IMR-90 (cell line): ENCODE results near the gene TAOK1. TPM values are rescaled to one million over a fixed set of nuclear protein-coding genes. Genes with fewer than 3 reads are reported as not detected.

Experiments
- ATAC-seq: fragments of 200-7000 bp; cut with Tn5 transposase; 2 replicates; pipeline ENCODE4 v1.9.1; 2020; ENCODE audit warnings: low read depth, mild to moderate bottlenecking, moderate library complexity
- BruUV-seq: library from RNA; stranded (reverse); fragments of 400-500 nt; replicated peaks from 2 replicates; lab custom pipeline; 2021; lab: Mats Ljungman, UMichigan
- CTCF ChIA-PET: fragments of 300-600 bp; formaldehyde crosslinking; extraction: SDS; loops from one replicate; lab custom pipeline; 2021; ENCODE audit warnings: antibody characterized with exemption; lab: Yijun Ruan, JAX
- POLR2A ChIA-PET: fragments of 300-600 bp; sonication (Branson Sonifier 250); formaldehyde crosslinking; loops from one replicate; lab custom pipeline; 2022; ENCODE audit warnings: antibody characterized with exemption; ENCODE audit not compliant: unreplicated experiment; lab: Charles Lee
- DNase-seq: peaks from one replicate; pipeline ENCODE4 v3.0.0; 2013
- H2AFZ ChIP-seq: replicated peaks from 2 replicates; pipeline ENCODE3; 2013; ENCODE audit warnings: low read length, mild to moderate bottlenecking; ENCODE audit not compliant: poor library complexity
- H2AK5ac ChIP-seq: 2 replicates; pipeline ENCODE4 v1.6.1; 2013; ENCODE audit warnings: low read depth, low read length, inconsistent platforms
- H2AK9ac ChIP-seq: replicated peaks from 2 replicates; pipeline ENCODE3; 2013; ENCODE audit warnings: mild to moderate bottlenecking, low read depth, low read length, moderate library complexity; ENCODE audit not compliant: poor library complexity
- H2BK120ac ChIP-seq: 2 replicates; pipeline ENCODE4 v1.6.1; 2013; ENCODE audit warnings: low read depth, low read length, inconsistent platforms
- H2BK15ac ChIP-seq: 3 replicates; pipeline ENCODE4 v1.6.1; 2013; ENCODE audit warnings: low read depth, low read length, inconsistent platforms
- H2BK20ac ChIP-seq: 2 replicates; pipeline ENCODE4 v1.6.1; 2013; ENCODE audit warnings: low read depth, mild to moderate bottlenecking, inconsistent platforms, low read length, moderate library complexity
- H2BK5ac ChIP-seq: 2 replicates; pipeline ENCODE4 v1.6.1; 2013; ENCODE audit warnings: mild to moderate bottlenecking, low read depth, low read length, inconsistent platforms; ENCODE audit not compliant: poor library complexity, severe bottlenecking
- H3K14ac ChIP-seq: replicated peaks from 2 replicates; pipeline ENCODE4 v1.6.1; 2013; ENCODE audit warnings: low read depth, low read length, inconsistent platforms
- H3K18ac ChIP-seq: 2 replicates; pipeline ENCODE4 v1.6.1; 2013; ENCODE audit warnings: low read depth, low read length, control low read depth
- H3K23ac ChIP-seq: 2 replicates; pipeline ENCODE4 v1.6.1; 2013; ENCODE audit warnings: low read depth, low read length, inconsistent platforms
- H3K27ac ChIP-seq: 2 replicates; pipeline ENCODE4 v1.5.1; 2013; ENCODE audit warnings: mild to moderate bottlenecking, control low read depth, low read length; ENCODE audit not compliant: insufficient read depth
- H3K27me3 ChIP-seq: 2 replicates; pipeline ENCODE4 v1.6.1; 2013; ENCODE audit warnings: low read length; ENCODE audit not compliant: control insufficient read depth, insufficient read depth
- H3K36me3 ChIP-seq: 2 replicates; pipeline ENCODE4 v1.6.1; 2013; ENCODE audit warnings: low read length, mixed read lengths; ENCODE audit not compliant: control insufficient read depth, insufficient read depth
- H3K4ac ChIP-seq: 2 replicates; pipeline ENCODE4 v1.6.1; 2013; ENCODE audit warnings: low read depth, low read length, inconsistent platforms
- H3K4me1 ChIP-seq: 2 replicates; pipeline ENCODE4 v1.6.1; 2013; ENCODE audit warnings: low read length, mixed read lengths; ENCODE audit not compliant: control insufficient read depth, insufficient read depth
- H3K4me2 ChIP-seq: 2 replicates; pipeline ENCODE4 v1.6.1; 2013; ENCODE audit warnings: low read depth, mild to moderate bottlenecking, control low read depth, low read length, moderate library complexity
- H3K4me3 ChIP-seq: 2 replicates; pipeline ENCODE4 v1.5.1; 2013; ENCODE audit warnings: low read depth, mild to moderate bottlenecking, control low read depth, low read length, moderate library complexity; ENCODE audit not compliant: insufficient read depth
- H3K56ac ChIP-seq: 2 replicates; pipeline ENCODE4 v1.6.1; 2013; ENCODE audit warnings: low read length, inconsistent platforms; ENCODE audit not compliant: insufficient read depth; ENCODE audit errors: extremely low read depth
- H3K79me1 ChIP-seq, 2 experiments: 2 replicates each; pipeline ENCODE4 v1.6.1; 2013; ENCODE audit warnings: low read length in 2 of 2, inconsistent platforms in 1 of 2, low read depth in 1 of 2
- H3K9ac ChIP-seq: 2 replicates; pipeline ENCODE4 v1.6.1; 2013; ENCODE audit warnings: low read depth, low read length, control low read depth
- H3K9me1 ChIP-seq: 2 replicates; pipeline ENCODE4 v1.6.1; 2013; ENCODE audit warnings: low read length, inconsistent platforms; ENCODE audit not compliant: insufficient read depth
- H3K9me3 ChIP-seq: 2 replicates; pipeline ENCODE4 v1.6.1; 2013; ENCODE audit warnings: low read length; ENCODE audit not compliant: control insufficient read depth, insufficient read depth
- H4K20me1 ChIP-seq: 2 replicates; pipeline ENCODE4 v1.6.1; 2013; ENCODE audit warnings: low read length, inconsistent platforms; ENCODE audit not compliant: insufficient read depth
- H4K5ac ChIP-seq: 2 replicates; pipeline ENCODE4 v1.6.1; 2013; ENCODE audit warnings: mild to moderate bottlenecking, low read depth, low read length, control low read depth
- H4K8ac ChIP-seq, 2 experiments: 2 replicates each; pipeline ENCODE4 v1.6.1; 2013; ENCODE audit warnings: low read depth in 2 of 2, low read length in 2 of 2, control low read depth in 1 of 2, inconsistent platforms in 1 of 2
- H4K91ac ChIP-seq: 2 replicates; pipeline ENCODE4 v1.6.1; 2013; ENCODE audit warnings: low read depth, low read length, inconsistent platforms; ENCODE audit not compliant: insufficient read depth
- BHLHE40 ChIP-seq: fragments of 150-350 bp; IDR thresholded peaks from 2 replicates; pipeline ENCODE4 v1.6.1; 2016; ENCODE audit warnings: mild to moderate bottlenecking, low read depth, low read length
- CEBPB ChIP-seq: IDR thresholded peaks from 2 replicates; pipeline ENCODE4 v1.6.1; 2012; ENCODE audit warnings: low read depth, low read length, improper control_type of control experiment
- CHD1 ChIP-seq: IDR thresholded peaks from 2 replicates; pipeline ENCODE4 v1.6.1; 2012; ENCODE audit warnings: low read depth, low read length, improper control_type of control experiment
- FOS ChIP-seq: fragments of 150-350 bp; IDR thresholded peaks from 2 replicates; pipeline ENCODE4 v1.6.1; 2016; ENCODE audit warnings: low read depth, low read length
- MAFK ChIP-seq: IDR thresholded peaks from 2 replicates; pipeline ENCODE4 v1.6.1; 2012; ENCODE audit warnings: low read depth, low read length, improper control_type of control experiment
- MAZ ChIP-seq: IDR thresholded peaks from 2 replicates; pipeline ENCODE4 v1.6.1; 2012; ENCODE audit warnings: low read depth, mild to moderate bottlenecking, low read length, improper control_type of control experiment, moderate library complexity, borderline replicate concordance
- MXI1 ChIP-seq: IDR thresholded peaks from 2 replicates; pipeline ENCODE4 v1.6.1; 2012; ENCODE audit warnings: low read depth, mild to moderate bottlenecking, low read length, moderate library complexity, borderline replicate concordance
- NFE2L2 ChIP-seq: fragments of 150-350 bp; IDR thresholded peaks from 2 replicates; pipeline ENCODE4 v1.6.1; 2016; ENCODE audit warnings: low read depth, mild to moderate bottlenecking, low read length
- POLR2A ChIP-seq: IDR thresholded peaks from 2 replicates; pipeline ENCODE4 v1.6.1; 2012; ENCODE audit warnings: mild to moderate bottlenecking, low read depth, low read length
- RAD21 ChIP-seq: IDR thresholded peaks from 2 replicates; pipeline ENCODE4 v1.6.1; 2012; ENCODE audit warnings: low read length, improper control_type of control experiment
- RCOR1 ChIP-seq: IDR thresholded peaks from 2 replicates; pipeline ENCODE4 v1.6.1; 2012; ENCODE audit warnings: mild to moderate bottlenecking, low read length, improper control_type of control experiment; ENCODE audit not compliant: insufficient replicate concordance
- RFX5 ChIP-seq: IDR thresholded peaks from 2 replicates; pipeline ENCODE4 v1.8.0; 2012; ENCODE audit warnings: low read depth, mild to moderate bottlenecking, low read length, moderate library complexity
- SMC3 ChIP-seq: fragments of 150-350 bp; IDR thresholded peaks from 2 replicates; pipeline ENCODE4 v1.6.1; 2016; ENCODE audit warnings: low read depth, mild to moderate bottlenecking, antibody characterized with exemption, low read length, moderate library complexity
- WGBS, 2 experiments: methylation state at CpG; one replicate each; pipeline versions ENCODE4 v1.1.5 to v1.1.7; 2013; ENCODE audit warnings: missing lambda C conversion rate in 2 of 2; ENCODE audit not compliant: insufficient read length in 1 of 2; ENCODE audit errors: extremely low coverage in 2 of 2; 5-methylcytosine and 5-hydroxymethylcytosine counted together
- dilution Hi-C: fragments of 300-500 bp; cut with HindIII; formaldehyde crosslinking; loops from one replicate; pipeline ENCODE4 v1.14.3; 2018; ENCODE audit warnings: low sequenced_read_pairs; ENCODE audit not compliant: unreplicated experiment
- in situ Hi-C: fragments of 300-500 bp; cut with MboI; formaldehyde crosslinking; loops from 3 replicates; pipeline ENCODE4 v1.14.3; 2019; ENCODE audit warnings: low sequenced_read_pairs, inconsistent platforms, mixed read lengths
- intact Hi-C: fragments of 100-400 bp; cut with micrococcal nuclease; formaldehyde crosslinking; loops from 2 replicates; pipeline ENCODE4 v1.10.0; 2022
- polyA plus RNA-seq, 3 experiments: library from polyadenylated mRNA; depleted of rRNA; stranded (reverse); fragments of >200 nt; gene quantifications; 2 replicates each; pipeline ENCODE4 v1.2.3, GENCODE V29; 2012; ENCODE audit warnings: low replicate concordance in 1 of 3
- total RNA-seq: library from RNA; depleted of rRNA; stranded (reverse); fragments of >200 nt; gene quantifications from 2 replicates; pipeline ENCODE4 v1.2.3, GENCODE V29; 2012
- TF ChIP-seq, protein P1 (sequence below): conservative IDR thresholded peaks from 2 replicates; pipeline ENCODE4 v1.5.1; 2012; ENCODE audit warnings: mild to moderate bottlenecking, low read depth, low read length, improper control_type of control experiment
- TF ChIP-seq, protein P2 (sequence below): fragments of 150-350 bp; IDR thresholded peaks from 2 replicates; pipeline ENCODE4 v1.6.1; 2016; ENCODE audit warnings: low read depth, mild to moderate bottlenecking, low read length, moderate library complexity, borderline replicate concordance
- TF ChIP-seq, protein P3 (sequence below): fragments of 150-350 bp; IDR thresholded peaks from 2 replicates; pipeline ENCODE4 v1.6.1; 2017; ENCODE audit warnings: mild to moderate bottlenecking, antibody characterized with exemption, low read length, low read depth

The TAOK1 gene
- total and polyA plus RNA-seq, 2 of the 4 experiments (the other 2 are of a cell fraction), result 9.8 to 91.8 TPM

DNA sequence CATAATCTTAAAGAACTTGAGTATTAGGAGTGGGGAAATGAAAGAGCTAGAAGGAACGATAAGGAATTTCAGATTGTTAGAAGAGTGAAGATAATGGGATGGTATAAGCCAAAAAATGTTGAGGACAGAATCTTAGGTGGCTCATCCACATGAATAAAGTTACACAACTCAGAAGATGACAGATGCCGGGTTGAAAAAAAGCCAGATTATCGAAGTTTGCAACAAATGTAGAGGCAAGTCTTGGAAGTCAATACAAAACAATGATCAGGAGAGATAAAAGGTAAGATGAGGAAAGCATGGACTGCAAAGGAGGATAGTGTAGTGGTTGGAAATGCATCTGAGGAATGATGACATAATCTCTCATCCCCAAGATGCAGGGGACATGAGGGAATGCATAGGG lies 45.1 kb upstream of the TAOK1 start:
- no peak overlapping the region for H2AFZ ChIP-seq
- CTCF ChIA-PET, result no interaction called here
- in situ Hi-C loops (loop anchor here (25.0 kb wide), 1 partner anchor 717 kb away; no protein-coding TSS in a partner anchor), intact Hi-C loops (loop anchor here (5.0 kb wide), 1 partner anchor 48 kb away; no protein-coding TSS in a partner anchor), dilution Hi-C loops (no loop called here)
- WGBS, 2 experiments, result 100% methylated on average over 1 of the region's 3 CpGs; no CpG with 5 or more reads in 1 of the 2 experiments
- H4K8ac ChIP-seq, result no peak overlapping the region
- no peak overlapping the region for H2AK9ac ChIP-seq
- H2BK20ac ChIP-seq, result no peak overlapping the region
- BruUV-seq, result no TSS peak
- H3K4me1 ChIP-seq, result no peaks in the 10 kb centered on the region
- H3K4ac ChIP-seq, result no peak overlapping the region
- no peak overlapping the region for H3K4me3 ChIP-seq
- no peak overlapping the region for H3K14ac ChIP-seq
- H2AK5ac ChIP-seq, result no peak overlapping the region
- H4K20me1 ChIP-seq, result no peaks in the 10 kb centered on the region
- H3K56ac ChIP-seq, result no peak overlapping the region
- H2BK5ac ChIP-seq, result no peak overlapping the region
- H3K27ac ChIP-seq, result no peak overlapping the region
- no peak overlapping the region for H2BK120ac ChIP-seq
- no peak for ATAC-seq
- POLR2A ChIA-PET, result no interaction called here
- H3K9me3 ChIP-seq, result no peaks in the 10 kb centered on the region
- H4K91ac ChIP-seq, result no peak overlapping the region
- DNase-seq, result no peak
- no peak overlapping the region for H3K23ac ChIP-seq
- no peak overlapping the region for H3K9ac ChIP-seq
- no peaks in the 10 kb centered on the region for H3K36me3 ChIP-seq
- H3K9me1 ChIP-seq, result no peaks in the 10 kb centered on the region
- TF ChIP-seq RFX5 (no peak), CHD1 (no peak), CEBPB (no peak), MAZ (no peak), BHLHE40 (no peak), POLR2A (no peak), RAD21 (no peak), NFE2L2 (no peak), MXI1 (no peak), SMC3 (no peak), FOS (no peak), MAFK (no peak), RCOR1 (no peak)
- TF ChIP-seq, protein P1, sequence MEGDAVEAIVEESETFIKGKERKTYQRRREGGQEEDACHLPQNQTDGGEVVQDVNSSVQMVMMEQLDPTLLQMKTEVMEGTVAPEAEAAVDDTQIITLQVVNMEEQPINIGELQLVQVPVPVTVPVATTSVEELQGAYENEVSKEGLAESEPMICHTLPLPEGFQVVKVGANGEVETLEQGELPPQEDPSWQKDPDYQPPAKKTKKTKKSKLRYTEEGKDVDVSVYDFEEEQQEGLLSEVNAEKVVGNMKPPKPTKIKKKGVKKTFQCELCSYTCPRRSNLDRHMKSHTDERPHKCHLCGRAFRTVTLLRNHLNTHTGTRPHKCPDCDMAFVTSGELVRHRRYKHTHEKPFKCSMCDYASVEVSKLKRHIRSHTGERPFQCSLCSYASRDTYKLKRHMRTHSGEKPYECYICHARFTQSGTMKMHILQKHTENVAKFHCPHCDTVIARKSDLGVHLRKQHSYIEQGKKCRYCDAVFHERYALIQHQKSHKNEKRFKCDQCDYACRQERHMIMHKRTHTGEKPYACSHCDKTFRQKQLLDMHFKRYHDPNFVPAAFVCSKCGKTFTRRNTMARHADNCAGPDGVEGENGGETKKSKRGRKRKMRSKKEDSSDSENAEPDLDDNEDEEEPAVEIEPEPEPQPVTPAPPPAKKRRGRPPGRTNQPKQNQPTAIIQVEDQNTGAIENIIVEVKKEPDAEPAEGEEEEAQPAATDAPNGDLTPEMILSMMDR, result no peak
- TF ChIP-seq, protein P2, sequence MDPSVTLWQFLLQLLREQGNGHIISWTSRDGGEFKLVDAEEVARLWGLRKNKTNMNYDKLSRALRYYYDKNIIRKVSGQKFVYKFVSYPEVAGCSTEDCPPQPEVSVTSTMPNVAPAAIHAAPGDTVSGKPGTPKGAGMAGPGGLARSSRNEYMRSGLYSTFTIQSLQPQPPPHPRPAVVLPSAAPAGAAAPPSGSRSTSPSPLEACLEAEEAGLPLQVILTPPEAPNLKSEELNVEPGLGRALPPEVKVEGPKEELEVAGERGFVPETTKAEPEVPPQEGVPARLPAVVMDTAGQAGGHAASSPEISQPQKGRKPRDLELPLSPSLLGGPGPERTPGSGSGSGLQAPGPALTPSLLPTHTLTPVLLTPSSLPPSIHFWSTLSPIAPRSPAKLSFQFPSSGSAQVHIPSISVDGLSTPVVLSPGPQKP, result no peak
- TF ChIP-seq, protein P3, sequence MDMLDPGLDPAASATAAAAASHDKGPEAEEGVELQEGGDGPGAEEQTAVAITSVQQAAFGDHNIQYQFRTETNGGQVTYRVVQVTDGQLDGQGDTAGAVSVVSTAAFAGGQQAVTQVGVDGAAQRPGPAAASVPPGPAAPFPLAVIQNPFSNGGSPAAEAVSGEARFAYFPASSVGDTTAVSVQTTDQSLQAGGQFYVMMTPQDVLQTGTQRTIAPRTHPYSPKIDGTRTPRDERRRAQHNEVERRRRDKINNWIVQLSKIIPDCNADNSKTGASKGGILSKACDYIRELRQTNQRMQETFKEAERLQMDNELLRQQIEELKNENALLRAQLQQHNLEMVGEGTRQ, result no peak
- H3K79me1 ChIP-seq, result no peaks in the 10 kb centered on the region
- H2BK15ac ChIP-seq, result no peak overlapping the region
- no peak overlapping the region for H4K5ac ChIP-seq
- peaks cover 14% of the 10 kb centered on the region for H3K27me3 ChIP-seq
- no peak overlapping the region for H3K18ac ChIP-seq
- H3K4me2 ChIP-seq, result no peak overlapping the region
